Measurements from ENCODE around the gene MSL3B. TPM values are rescaled to one million over a fixed set of nuclear protein-coding genes. Genes with fewer than 3 reads are reported as not detected.

MSL3B gene

DNA sequence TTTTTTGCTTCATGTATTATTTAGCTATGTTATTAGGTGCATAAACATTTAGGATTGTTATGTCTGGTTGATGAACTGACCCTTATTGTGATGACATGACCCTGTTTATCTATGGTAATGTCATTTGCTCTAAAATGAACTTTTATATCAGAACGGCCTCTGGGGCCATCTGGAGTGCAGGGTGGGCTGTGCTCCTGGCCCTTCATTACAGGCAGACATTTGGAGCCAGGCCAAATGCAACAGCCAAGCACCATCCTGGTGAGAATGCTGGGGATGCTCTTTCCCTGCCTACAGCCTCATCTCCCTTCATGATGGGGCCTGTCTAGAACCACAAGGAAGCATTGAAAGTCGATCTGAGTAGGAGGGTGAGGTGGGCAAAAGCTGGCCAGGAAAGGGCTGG lies 51.9 kb downstream of the MSL3B start:
- no peak for DNase-seq

DNA sequence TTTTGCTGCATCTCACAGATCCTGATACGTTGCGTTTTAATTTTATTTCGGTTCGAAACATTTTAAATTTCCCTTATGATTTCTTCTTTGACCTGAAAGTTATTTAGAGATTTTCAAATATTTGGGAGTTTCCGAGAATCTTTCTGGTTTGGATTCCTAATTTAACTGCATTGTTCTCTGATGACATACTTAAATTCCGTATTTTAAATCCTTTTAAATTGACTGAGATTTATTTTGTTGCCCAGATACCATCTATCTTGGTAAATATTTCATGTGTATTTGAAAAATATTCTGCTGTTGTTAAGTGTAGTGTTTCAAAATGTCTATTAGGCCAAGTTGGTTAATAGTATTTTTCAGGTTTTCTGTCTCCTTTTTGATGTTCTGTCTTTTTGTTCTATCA lies 52.3 kb downstream of the MSL3B start:
- no peak for DNase-seq

Other genes starting within 250 kb of the MSL3B start
- not detected for gene UGT1A10, start 231.9 kb downstream of the MSL3B start, total RNA-seq
- not detected for gene UGT1A9, start 196.5 kb downstream of the MSL3B start, total RNA-seq
- 1.3 TPM for gene UGT1A7, start 186.5 kb downstream of the MSL3B start, total RNA-seq
- 9.6 TPM for gene UGT1A6, start 175.5 kb downstream of the MSL3B start, total RNA-seq
- 0.51 TPM for gene UGT1A5, start 155.5 kb downstream of the MSL3B start, total RNA-seq
- 1.6 TPM for gene UGT1A4, start 149.7 kb downstream of the MSL3B start, total RNA-seq
- 0.51 TPM for gene UGT1A3, start 139.3 kb downstream of the MSL3B start, total RNA-seq
- 0.41 TPM for gene UGT1A1, start 108.1 kb downstream of the MSL3B start, total RNA-seq
- 2.5 TPM for gene MROH2A, start 90.1 kb downstream of the MSL3B start, total RNA-seq
- 9.8 TPM for gene HJURP, start 13.9 kb downstream of the MSL3B start, total RNA-seq
- gene TRPM8, start 49.0 kb upstream of the MSL3B start, total RNA-seq: not detected
- gene SPP2, start 182.3 kb upstream of the MSL3B start, total RNA-seq: not detected